ENCODE data around the gene FSIP1. TPM values are rescaled to one million over a fixed set of nuclear protein-coding genes. Genes with fewer than 3 reads are reported as not detected.

FSIP1 gene
- total and polyA plus RNA-seq, 8 donors, result 0.11 to 0.64 (median 0.38) TPM

GRCh38 chr15:39687965-39688364 lies 94.7 kb downstream of the FSIP1 start:
- Histone ChIP-seq H3K9me3 (no peaks in the 10 kb centered on the region), H3K27ac (no peak overlapping the region), H3K27me3 (no peaks in the 10 kb centered on the region), H3K36me3 (no peaks in the 10 kb centered on the region), H3K4me1 (no peaks in the 10 kb centered on the region), H3K4me3 (no peak overlapping the region)
- FAIRE-seq (no peak), DNase-seq (no peak), ATAC-seq (no peak)
- TF ChIP-seq CTCF (IDR thresholded peaks at IDR 0.05), result no peak
- intact Hi-C loops (cut with DNase I), result loop anchor here in 2 of 3 donors (5.0 to 10.0 kb wide), 2 partner anchors 67 to 69 kb away; no protein-coding TSS in a partner anchor
- 67 to 89% methylated on average over 2 of the region's 2 CpGs for WGBS, 2 donors

GRCh38 chr15:39685999-39686613 lies 96.5 kb downstream of the FSIP1 start:
- H3K36me3 ChIP-seq, result no peaks in the 10 kb centered on the region
- ATAC-seq, result peak in 3 of 4 donors; percentile 79 to 82 (median 81)
- intact Hi-C loops (cut with DNase I), result loop anchor here in 2 of 3 donors (5.0 to 10.0 kb wide), 2 partner anchors 69 to 71 kb away; no protein-coding TSS in a partner anchor
- WGBS, 2 donors, result 25 to 26% methylated on average over 4 of the region's 4 CpGs
- no peak overlapping the region for H3K4me3 ChIP-seq
- peak; percentile 39 to 76 (median 74) for TF ChIP-seq CTCF (IDR thresholded peaks at IDR 0.05)
- H3K9me3 ChIP-seq, result no peaks in the 10 kb centered on the region
- no peak for FAIRE-seq
- no peaks in the 10 kb centered on the region for H3K27me3 ChIP-seq
- H3K27ac ChIP-seq, result no peak overlapping the region
- peak in 2 of 6 donors; percentile 6 to 40 for DNase-seq
- no peaks in the 10 kb centered on the region for H3K4me1 ChIP-seq

- no peaks in the 10 kb centered on the region for H3K9me3 ChIP-seq
- TF ChIP-seq CTCF (IDR thresholded peaks at IDR 0.05), result no peak
- H3K36me3 ChIP-seq, result no peaks in the 10 kb centered on the region
- ATAC-seq (no peak), DNase-seq (no peak), FAIRE-seq (no peak)
- WGBS, 2 donors, result 80 to 92% methylated on average over 1 of the region's 1 CpG
- intact Hi-C loops (cut with DNase I), result loop anchor here in 2 of 3 donors (5.0 to 10.0 kb wide), 2 partner anchors 69 to 72 kb away; no protein-coding TSS in a partner anchor
- no peak overlapping the region for H3K27ac ChIP-seq
- H3K4me1 ChIP-seq, result no peaks in the 10 kb centered on the region
- no peaks in the 10 kb centered on the region for H3K27me3 ChIP-seq
- H3K4me3 ChIP-seq, result no peak overlapping the region
Measured at GRCh38 chr15:39685367-39685766, 97.3 kb downstream of the FSIP1 start.

GRCh38 chr15:39684233-39684632 lies 98.4 kb downstream of the FSIP1 start:
- Histone ChIP-seq H3K36me3 (no peaks in the 10 kb centered on the region), H3K9me3 (no peaks in the 10 kb centered on the region), H3K27ac (no peak overlapping the region), H3K4me3 (no peak overlapping the region), H3K4me1 (no peaks in the 10 kb centered on the region), H3K27me3 (no peaks in the 10 kb centered on the region)
- WGBS, 2 donors, result 50 to 56% methylated on average over 3 of the region's 3 CpGs
- DNase-seq, result no peak
- TF ChIP-seq CTCF (IDR thresholded peaks at IDR 0.05), result no peak
- ATAC-seq, result no peak
- intact Hi-C loops (cut with DNase I), result loop anchor here in 1 of 3 donors (10.0 kb wide), 1 partner anchor 71 kb away; no protein-coding TSS in a partner anchor
- no peak for FAIRE-seq

- no peak overlapping the region for H3K4me3 ChIP-seq
- DNase-seq (no peak), ATAC-seq (no peak), FAIRE-seq (no peak)
- no peaks in the 10 kb centered on the region for H3K27me3 ChIP-seq
- no peaks in the 10 kb centered on the region for H3K4me1 ChIP-seq
- no peaks in the 10 kb centered on the region for H3K9me3 ChIP-seq
- 70 to 93% methylated on average over 2 of the region's 2 CpGs for WGBS, 2 donors
- no peak overlapping the region for H3K27ac ChIP-seq
- H3K36me3 ChIP-seq, result no peaks in the 10 kb centered on the region
- TF ChIP-seq CTCF (IDR thresholded peaks at IDR 0.05), result no peak
- intact Hi-C loops (cut with DNase I), result loop anchor here in 1 of 3 donors (10.0 kb wide), 1 partner anchor 72 kb away; no protein-coding TSS in a partner anchor
Measured at GRCh38 chr15:39682366-39682765, 100.3 kb downstream of the FSIP1 start.
